Bone marrow (tissue), 2 donors: ENCODE data around the gene ESPNL.
"Not testable (repeated sequence)": the region's sequence is repeated elsewhere in the genome, so short reads cannot be mapped to it uniquely, and the experiment has no call there.

Source experiments
- DNase-seq, 2 donors: peaks; one replicate each; lab custom pipeline; 2025; lab: John Stamatoyannopoulos, UW

Gene ESPNL, protein sequence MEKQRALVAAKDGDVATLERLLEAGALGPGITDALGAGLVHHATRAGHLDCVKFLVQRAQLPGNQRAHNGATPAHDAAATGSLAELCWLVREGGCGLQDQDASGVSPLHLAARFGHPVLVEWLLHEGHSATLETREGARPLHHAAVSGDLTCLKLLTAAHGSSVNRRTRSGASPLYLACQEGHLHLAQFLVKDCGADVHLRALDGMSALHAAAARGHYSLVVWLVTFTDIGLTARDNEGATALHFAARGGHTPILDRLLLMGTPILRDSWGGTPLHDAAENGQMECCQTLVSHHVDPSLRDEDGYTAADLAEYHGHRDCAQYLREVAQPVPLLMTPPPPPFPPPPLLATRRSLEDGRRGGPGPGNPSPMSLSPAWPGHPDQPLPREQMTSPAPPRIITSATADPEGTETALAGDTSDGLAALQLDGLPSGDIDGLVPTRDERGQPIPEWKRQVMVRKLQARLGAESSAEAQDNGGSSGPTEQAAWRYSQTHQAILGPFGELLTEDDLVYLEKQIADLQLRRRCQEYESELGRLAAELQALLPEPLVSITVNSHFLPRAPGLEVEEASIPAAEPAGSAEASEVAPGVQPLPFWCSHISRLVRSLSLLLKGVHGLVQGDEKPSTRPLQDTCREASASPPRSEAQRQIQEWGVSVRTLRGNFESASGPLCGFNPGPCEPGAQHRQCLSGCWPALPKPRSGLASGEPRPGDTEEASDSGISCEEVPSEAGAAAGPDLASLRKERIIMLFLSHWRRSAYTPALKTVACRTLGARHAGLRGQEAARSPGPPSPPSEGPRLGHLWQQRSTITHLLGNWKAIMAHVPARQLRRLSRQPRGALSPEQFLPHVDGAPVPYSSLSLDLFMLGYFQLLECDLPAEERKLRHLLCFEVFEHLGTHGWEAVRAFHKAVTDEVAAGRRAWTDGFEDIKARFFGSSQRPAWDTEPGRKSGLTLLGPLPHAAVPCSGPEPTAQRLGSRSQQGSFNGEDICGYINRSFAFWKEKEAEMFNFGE

DNA sequence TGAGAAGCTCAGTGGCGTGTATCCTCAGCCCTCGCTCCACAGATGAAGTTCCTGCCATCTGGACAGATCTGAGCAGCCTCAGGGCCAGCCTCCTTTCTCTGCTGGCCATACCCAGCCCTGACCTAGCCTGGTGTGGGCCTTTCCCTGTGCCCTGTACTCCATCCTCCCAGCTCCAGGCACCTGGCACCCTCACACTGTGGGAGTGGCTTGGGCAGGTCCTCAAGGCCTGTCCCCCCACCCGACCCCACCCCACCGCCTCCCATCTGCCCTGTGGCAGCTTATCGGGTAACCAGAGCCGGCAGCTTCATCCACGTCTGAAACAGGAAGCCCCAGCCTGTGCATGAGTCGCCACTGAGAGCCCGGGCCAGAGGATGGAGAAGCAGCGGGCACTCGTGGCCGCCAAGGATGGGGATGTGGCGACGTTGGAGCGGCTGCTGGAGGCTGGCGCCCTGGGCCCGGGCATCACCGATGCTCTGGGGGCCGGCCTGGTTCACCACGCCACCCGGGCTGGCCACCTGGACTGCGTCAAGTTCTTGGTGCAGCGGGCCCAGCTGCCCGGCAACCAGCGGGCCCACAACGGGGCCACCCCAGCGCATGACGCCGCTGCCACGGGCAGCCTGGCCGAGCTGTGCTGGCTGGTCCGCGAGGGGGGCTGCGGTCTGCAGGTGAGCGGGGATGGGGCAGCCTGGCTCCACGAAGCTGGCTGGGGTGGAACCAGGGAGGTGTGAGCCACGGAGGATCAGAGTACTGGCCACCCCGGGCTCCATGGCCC, at the start of gene ESPNL:
Gene ESPNL, plus strand, starts transcription at position 292 of the 772 bp plus-strand sequence. Its CDS starts 80 bp downstream, at position 372.
- DNase-seq: no peak

DNA sequence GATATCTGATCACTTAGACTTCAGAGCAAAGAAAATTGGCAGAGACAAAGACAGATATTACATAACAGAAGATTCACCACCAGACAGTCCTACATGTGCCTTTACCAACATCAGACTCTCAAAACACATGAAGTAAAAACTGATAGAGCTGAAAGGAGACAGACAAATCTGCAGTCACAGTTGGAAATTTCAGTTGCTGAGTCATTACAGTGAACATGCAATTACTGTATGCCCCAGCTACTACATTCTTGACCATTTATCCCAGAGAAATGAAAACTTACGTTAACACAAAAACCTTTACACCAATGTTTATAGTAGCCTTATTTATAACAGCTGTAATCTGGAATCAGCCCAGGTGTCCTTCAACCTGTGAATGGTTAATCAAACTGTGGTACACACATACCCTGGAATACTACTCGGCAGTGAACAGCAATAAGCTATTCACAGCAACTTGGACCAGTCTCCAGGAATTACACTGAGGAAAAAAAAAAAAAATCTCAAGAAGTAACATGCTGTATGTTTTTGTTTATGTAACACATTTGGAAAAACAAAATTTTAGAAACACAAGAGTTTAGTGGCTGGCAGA, 46.9 kb upstream of the ESPNL start:
- DNase-seq: no peak

GRCh38 chr2:238055841-238056240, 44.3 kb upstream of the ESPNL start:
- no peak for DNase-seq

DNA sequence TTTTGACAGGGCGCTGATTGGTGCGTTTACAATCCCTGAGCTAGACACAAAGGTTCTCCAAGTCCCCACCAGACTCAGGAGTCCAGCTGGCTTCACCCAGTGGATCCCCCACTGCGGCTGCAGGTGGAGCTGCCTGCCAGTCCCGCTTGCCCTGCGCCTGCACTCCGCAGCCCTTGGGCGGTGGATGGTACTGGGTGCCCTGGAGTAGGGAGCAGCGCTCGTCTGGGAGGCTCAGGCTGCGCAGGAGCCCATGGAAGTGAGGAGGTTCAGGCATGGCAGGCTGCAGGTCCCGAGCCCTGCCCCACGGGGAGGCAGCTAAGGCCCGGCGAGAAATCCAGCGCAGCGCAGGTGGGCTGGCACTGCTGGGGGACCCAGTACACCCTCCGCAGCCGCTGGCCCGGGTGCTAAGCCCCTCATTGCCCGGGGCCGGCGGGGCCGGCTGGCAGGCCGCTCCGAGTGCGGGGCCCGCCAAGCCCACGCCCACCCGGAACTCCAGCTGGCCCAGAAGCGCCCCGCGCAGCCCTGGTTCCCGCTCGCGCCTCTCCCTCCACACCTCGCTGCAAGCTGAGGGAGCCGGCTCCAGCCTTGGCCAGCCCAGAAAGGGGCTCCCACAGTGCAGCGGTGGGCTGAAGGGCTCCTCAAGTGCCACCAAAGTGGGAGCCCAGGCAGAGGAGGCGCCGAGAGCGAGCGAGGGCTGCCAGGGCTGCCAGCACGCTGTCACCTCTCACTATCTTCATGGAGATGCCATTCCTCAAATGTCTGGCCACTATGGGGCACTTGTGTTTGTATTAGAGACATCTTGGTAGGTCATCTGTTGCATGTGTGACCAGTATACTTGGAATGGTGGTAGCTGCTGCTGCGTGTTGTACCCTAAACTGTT, 42.2 kb upstream of the ESPNL start:
- not testable (repeated sequence) for DNase-seq

DNA sequence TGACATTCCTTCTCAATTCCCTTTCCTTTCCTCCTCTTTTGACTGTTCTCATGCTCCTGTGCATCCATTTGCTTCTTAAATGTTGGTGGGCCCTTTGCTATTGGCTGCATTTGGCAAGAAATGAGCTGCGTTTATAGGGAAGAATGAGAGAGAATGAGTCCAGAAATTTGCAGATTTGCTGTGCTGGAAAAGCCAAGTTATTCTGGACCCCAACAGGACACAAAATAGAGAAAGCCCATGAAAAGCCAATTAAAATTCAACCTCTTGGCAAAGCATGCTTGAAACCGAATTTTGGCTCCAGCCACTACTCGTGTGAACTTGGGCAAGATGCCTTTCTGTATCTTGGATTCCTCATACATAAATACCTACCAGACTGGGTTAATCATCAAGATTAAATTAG, 40.6 kb upstream of the ESPNL start:
- no peak for DNase-seq

DNA sequence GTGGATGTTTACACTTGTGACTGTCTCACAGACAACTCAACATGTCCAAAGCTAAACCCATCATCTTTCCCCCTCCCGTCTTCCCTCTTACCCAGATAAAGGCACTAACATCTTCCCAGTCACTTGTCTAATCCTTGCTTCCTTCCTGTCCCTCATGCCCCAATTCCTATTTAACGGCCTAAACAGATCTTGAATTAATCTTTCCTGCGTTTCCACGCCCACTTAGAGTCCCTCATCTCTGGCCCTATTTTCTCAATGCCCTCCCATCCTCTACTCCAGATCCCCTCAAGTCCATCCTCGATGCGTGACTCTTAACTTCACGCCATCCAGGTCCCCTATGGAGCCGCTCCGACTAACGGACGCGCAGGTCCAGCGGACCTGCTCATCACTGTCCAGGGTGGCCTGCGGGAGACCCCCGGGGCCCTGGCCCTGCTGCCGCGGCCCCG, 40.0 kb upstream of the ESPNL start:
- DNase-seq: no peak

- peak; percentile 89 for DNase-seq
These were observed 39.4 kb upstream of the ESPNL start, which contains the start of gene SCLY for GRCh38 chr2:238060542-238061314. Gene SCLY, plus strand, starts transcription at chr2:238061001. Its CDS starts 54 bp downstream, at chr2:238061055.

GRCh38 chr2:238061315-238062202, 38.6 kb upstream of the ESPNL start:
- peak in 1 of 2 donors; percentile 45 for DNase-seq

DNA sequence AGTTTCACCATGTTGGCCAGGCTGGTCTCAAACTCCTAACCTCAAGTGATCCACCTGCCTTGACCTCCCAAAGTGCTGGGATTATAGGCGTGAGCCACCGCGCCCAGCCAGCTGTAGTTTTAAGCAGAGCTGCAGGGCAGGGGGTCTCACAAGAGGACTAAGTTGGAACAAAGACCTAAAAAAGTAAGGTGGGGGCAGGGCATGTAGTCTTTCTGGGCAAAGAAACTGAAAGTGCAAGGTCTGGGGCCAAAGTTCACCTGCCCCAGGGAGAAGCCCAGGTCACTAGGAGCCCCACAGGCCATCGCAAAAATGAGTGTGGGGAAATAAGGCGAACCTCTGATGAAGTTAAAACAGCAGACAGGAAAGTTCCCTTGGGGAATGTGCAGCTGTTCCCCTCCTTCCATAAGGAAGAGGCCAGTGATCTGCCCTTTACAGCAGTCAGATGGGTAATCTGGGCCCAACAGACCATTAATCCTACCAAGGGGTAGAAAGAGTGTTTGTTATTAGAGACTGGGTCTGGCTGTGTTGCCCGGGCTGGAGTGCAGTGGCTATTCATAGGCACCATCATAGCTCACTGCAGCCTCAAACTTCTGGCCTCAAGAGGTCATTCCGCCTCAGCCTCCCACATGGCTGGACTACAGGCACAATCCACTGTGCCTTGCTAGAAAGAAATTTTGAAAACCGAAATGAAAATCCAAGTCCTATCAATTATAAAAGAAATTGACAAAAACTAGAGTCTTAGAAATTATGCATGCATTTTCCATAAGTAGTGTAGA, 36.5 kb upstream of the ESPNL start:
- DNase-seq: no peak

DNA sequence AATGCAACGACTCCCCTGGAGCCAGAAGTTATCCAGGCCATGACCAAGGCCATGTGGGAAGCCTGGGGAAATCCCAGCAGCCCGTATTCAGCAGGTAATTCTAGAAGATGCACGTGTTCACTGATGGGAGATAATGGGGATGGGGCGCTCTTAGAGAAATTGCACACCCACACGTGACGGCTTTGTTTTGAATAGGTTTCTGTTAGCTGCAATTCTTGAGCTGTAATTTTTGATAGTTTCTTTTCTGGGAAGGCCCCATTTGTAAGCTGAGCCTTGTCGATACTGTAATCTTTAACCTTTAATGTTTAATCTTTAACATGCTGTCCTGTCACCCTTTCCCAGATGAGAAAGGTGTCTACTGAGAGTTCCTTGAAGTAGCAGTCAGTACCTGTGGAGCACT, 35.8 kb upstream of the ESPNL start:
- no peak for DNase-seq

GRCh38 chr2:238065071-238065846, 34.9 kb upstream of the ESPNL start:
- no peak for DNase-seq

DNA sequence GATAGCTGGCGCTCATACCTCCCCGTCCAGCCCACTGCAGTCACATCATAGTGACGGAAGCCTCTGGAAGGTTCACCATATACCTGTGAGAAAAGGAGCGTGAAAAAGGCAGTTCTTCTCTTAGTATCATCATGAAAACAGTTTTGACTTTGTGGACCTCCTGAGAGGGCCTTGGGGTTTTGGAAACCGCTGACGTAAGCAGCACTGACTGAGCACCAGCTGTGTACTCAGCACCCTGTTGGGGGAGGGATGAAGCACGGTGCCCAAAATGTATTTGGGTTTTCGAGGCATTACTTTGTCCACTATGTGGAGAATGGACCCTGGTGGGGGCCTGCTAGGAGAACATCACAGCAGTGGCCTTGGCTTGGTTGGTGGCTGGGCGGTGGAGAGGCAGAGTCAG, 33.9 kb upstream of the ESPNL start:
- DNase-seq: no peak

DNA sequence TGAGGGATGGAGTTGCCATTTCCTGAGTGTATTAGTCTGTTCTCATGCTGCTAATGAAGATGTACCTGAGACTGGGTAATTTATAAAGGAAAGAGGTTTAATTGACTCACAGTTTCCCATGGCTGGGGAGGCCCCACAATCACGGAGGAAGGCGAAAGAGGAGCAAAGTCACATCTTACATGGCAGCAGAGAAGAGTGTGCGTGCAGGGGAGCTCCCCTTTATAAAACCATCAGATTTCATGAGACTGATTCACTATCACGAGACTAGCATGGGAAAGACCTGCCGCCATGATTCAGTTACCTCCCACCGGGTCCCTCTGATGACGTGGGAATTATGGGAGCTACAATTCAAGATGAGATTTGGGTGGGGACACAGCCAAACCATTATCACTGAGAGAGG, 33.4 kb upstream of the ESPNL start:
- not testable (repeated sequence) for DNase-seq

DNA sequence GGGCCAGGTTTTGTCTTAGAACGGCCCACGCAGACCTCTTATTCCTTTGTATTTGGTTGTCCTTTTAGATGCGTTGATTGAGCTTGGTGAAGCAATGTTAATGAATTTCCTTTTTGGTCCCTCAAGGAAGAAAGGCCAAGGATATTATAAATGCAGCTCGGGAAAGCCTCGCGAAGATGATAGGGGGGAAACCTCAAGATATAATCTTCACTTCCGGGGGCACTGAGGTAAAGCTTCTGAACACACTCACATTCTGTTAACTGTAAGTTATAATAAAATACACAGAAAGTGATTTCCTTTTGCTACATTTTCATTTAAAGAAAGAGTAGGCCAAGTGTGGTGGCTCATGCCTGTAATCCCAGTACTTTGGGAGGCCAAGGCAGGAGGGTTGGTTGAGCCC, 32.2 kb upstream of the ESPNL start:
- no peak for DNase-seq

GRCh38 chr2:238069021-238069709, 31.0 kb upstream of the ESPNL start:
- DNase-seq: no peak

DNA sequence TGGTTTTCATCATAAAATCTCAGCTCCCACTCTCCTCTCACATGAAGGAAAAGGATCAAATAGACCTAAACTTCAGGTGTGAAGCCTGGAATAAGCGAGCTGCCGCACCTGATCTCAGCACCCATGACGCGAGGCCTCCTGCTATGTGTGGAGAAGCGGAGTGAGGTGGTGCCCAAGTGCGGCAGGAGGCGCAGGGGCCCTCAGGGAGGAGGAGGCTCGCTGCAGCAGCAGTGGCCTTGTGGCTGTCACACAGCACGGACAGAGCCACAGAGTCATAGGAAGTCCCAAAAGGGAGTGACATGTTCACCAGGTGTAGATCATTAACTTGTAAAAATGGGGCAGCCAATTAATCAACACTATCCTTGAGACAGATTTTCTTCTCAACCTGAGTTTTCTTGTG, 30.3 kb upstream of the ESPNL start:
- no peak for DNase-seq
